ENCODE measurements around the gene HOXC9.

HOXC9 gene

DNA sequence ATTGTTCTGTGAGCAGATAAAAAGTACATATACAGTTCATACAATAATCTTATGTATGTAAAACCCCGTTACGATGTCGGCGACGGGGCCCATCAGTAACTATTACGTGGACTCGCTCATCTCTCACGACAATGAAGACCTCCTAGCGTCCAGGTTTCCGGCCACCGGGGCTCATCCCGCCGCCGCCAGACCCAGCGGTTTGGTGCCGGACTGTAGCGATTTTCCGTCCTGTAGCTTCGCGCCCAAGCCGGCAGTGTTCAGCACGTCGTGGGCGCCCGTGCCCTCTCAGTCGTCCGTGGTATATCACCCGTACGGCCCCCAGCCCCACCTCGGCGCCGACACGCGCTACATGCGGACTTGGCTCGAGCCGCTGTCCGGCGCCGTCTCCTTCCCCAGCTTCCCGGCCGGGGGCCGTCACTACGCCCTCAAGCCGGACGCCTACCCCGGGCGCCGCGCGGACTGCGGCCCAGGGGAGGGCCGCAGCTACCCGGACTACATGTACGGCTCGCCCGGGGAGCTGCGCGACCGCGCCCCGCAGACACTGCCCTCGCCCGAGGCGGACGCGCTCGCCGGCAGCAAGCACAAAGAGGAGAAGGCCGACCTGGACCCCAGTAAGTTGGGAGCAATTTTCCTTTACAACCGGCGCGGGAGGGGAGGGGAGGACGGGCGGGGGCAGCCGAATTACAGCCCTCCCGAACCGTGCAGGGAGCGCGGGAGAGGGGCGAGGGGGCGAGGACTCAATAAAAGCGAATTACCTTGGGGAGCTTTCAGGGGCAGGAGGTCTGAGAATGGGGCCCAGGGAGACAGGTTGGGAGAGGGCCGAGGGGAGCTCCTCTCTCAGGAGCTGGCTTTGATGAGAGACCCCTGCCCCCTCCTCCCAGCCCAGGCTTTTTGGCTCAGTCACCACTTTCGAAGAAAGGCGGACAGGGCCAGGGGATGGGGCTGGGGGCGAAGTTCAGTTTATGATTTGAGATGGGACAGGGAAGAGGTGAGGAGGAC lies at the start of gene HOXC9:
HOXC9 (plus strand) TSS at position 46 of the 999 bp plus-strand sequence; CDS start at position 74, 28 bp downstream.
- DNase-seq = no peak

DNA sequence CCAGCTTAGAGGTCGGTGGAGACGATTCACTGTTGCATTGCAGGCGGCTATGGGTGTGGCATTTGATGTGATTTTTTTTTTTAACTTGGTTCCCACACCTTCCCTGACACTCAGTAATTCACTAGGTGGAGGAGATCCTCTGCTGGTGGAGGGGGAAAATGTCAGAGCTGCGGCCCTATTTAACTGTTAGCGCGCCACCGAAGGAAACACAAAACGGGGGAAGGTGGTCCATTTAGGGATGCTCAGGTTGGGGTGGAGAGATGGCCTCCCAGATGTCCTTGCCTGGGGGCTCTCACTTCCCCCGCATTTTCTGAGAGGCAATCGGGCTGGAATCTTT lies 49.6 kb upstream of the HOXC9 start:
- DNase-seq = no peak

DNA sequence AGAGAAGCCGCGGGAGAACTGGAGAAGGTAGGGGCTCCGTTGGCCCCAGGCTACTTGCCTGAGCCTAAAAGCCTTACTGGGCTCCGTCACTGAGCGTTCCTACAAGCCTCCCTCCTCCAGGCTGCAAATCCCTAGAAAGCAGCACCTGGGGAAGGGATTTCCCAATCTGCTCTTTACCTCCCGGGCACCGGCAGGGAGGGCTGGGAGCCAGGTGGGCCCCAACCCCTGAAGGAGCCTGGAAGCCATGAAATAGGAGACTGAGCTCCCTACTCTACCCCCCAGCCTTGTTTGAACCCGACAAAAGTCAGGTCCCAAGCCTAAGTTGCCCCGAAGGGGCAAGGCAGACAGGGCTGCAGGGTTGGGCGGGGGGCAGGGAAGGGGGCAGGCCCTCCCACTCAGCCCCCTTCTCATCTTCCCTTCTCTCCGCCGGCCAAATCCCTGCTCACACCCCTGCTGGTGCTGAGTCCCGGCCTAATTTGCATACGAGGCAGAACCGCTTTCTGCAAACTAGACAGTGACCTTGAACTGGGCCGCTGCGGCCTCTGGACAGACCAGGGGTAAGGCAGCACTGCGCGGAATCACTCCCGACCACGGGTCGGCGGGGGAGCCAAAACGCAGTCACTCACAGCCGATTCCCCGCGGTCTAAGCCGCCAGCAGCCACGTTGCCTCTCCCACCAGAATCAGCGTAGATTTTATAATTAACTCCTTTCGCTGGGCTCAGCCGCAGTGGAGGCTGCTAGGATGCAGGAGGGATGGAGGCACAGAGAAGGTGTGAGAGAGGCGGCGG lies 49.0 kb upstream of the HOXC9 start:
- no peak for DNase-seq

DNA sequence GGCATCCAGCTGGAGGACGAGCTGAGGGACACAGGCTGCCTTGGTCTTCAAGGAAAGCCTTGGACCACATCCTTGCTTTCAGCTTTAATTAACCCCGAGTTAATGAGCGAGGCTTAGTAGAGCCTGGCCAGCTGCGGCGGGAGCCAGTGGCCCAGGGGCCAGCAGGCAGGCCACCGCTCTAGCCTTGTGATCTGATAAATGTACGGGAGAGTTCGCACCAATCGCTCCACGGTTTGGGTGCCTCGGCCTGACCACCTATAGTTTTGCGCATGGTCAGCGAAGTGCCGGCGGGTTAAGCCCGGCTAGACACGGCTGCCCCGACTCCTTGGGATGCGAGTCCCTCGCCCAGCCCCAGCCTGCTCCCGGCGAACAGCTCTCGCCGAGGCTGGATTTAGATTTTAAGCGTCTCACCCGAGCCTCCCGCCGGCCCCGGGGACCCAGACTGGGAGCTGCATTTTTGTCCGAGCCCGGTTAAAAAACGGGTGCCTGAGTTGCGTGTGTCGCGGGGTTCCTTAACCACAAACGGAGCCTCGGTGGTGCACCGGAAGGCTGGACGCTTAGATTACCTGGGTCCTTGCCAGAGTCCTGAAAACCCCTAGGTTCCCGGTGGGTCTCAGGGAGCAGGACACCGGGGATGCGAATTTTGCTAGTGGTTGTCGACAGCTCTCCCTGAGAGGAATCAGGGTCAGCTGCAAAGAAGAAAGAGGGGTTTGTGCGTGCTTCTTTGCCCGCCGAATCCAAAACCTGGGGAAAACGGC lies 48.2 kb upstream of the HOXC9 start:
- DNase-seq = no peak

DNA sequence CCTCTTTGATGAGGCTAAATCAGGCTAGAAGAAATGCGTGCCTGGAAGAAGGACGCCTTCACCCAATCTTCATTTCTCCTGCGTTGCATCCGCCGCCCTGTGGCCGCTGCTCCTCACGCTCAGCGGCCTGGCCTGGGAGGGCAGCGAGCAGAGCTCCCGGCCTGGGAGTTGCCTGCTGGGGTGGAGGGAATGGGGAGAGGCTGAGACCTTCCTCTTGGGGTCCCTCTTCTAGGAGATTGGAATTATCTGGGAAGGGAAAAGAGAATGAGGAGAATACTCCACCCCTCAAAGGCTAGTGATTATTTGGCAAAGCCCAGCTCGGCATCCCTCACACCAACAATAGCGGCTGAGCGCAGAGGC lies 47.6 kb upstream of the HOXC9 start:
- DNase-seq = no peak

DNA sequence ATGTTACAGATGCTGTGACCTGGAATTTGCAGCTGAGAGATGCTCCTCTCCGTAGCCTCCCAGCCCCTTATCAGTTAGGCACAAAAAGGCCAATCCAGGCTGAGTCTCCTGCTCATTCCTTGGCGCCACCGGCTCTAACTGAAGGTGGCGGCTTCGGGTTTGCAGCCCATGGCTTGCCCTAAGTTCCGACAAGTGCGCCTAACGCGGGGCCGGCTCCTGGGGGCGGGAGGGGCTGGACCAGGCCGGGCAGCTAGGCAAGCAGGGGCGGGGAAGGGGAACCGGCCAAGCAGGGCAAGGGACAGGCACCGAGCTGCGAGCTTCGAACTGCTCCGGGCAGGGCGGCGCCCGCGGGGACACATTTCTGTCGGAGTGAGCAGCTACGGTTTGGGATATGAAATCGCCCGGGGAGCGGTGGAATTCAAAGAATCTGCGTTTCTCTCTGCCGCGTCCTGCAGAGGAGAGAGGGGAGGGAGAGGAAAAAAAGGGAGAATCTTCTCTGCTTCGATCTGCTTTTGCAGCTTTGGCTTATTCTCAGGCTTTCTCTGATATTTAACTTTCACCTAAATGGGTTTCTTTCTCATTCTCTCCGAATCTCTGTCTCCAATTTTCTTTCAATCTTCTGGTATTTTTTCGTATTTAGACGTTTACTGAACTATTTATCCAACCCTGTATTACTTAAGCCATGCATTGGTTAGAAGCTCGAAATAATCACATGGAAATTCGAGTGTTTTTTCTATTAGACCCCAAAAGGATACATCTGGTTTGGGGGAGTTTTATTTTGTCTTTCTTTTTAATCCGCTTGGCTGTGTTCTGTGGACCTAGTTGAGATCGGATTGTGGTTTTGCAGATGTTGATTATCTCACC lies 46.9 kb upstream of the HOXC9 start:
- no peak for DNase-seq

DNA sequence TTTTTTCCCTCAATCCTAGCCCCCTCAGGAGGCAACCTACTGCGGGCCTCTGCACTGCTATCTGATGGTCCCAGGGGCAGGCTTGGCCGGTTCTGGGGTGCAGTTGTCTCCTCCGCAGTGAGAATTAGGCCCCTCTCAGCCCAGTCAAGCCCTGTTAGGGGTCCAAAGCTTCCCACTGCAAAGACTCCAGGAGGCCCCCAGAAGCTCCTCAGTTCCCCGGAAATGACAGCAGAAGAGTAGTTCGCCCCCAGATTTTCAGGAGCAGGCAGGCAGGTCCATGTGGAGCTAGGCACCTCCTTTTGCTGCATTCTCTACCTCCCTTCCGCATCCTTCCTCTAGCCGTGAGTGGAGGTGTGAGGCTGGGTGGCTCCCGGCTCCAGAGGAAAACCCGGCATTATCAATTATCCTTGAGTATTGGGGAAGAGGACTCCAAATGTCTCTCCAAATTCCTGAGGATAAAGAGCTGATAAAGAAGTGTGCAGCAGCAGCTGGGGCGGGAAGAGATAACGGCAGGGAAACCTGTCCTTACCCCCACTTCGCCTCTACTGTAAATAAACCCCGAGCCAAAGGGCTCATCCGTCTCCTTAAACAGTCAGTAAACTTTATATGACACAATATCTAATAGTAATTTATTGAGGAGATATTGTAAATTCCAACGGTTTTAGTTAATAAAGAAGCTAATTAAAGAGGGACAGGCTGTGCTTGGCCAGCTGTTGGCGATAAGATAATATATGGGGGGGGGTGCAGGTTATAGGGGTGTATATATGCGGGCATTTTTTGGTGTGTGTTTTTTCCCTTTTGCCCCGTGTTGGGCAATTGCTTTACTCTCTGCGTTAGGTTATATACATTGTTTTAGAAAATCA lies 45.9 kb upstream of the HOXC9 start:
- no peak for DNase-seq

DNA sequence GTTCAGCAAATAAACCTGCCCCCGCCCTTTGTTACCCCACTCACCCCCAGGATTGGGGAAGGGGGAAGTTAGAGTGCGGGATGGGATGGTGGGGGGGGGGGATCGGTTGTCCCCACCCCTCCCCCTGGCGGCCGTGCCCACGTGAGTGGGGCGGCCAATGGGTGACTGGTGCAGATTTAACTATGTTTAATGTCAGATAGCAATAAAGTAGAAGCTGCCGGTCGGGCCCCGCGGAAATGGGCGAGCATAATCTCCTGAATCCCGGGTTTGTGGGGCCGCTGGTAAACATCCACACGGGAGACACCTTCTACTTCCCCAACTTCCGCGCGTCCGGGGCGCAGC lies 45.3 kb upstream of the HOXC9 start, which contains the start of gene HOXC12:
HOXC12 (plus strand) TSS at position 210 of the 342 bp plus-strand sequence; CDS start at position 237, 27 bp downstream.
- no peak for DNase-seq

DNA sequence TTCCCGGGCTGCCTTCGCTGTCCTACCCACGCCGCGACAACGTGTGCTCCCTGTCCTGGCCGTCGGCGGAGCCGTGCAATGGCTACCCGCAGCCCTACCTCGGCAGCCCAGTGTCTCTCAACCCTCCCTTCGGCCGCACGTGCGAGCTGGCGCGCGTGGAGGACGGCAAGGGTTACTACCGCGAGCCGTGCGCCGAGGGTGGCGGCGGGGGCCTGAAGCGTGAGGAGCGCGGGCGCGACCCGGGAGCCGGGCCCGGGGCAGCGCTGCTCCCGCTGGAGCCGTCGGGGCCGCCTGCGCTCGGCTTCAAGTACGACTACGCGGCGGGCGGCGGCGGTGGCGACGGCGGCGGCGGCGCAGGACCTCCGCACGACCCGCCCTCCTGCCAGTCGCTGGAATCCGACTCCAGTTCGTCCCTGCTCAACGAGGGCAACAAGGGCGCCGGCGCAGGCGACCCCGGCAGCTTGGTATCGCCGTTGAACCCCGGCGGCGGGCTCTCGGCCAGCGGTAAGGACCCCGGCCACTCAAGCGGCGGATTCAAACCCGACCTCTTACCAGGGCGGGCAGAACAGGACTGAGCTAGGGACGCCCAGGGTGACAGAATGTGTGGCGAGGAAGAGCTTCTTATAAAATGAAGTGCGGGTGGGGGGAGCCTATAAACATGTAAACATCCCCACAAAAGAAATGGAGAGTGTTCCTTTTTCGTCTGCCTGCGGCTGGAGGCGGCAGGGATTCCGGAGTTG lies 44.8 kb upstream of the HOXC9 start:
- DNase-seq = no peak

DNA sequence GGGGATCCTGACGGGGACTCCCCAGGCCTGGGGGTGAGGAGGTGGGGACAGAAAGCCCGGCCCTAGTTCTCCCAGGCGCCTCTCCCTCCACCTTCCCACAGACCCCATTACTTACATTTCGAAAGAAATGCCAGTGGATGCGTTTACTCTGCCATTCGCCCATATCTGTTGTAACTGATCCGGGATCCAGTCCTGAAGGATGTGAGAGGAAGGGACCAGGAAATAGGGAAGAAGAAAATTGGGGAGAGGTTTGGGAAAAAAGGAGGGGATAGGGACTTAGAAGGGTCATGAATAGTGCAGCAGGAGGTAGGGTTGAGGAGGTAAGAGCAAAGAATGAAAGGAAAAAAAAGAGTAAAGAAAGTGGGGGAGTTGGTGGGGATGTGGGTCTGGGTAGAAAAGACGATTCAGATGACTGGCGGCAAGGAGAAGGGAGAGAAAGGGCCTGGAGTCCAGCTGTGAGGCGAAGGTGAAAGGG lies 44.1 kb upstream of the HOXC9 start:
- DNase-seq = no peak

DNA sequence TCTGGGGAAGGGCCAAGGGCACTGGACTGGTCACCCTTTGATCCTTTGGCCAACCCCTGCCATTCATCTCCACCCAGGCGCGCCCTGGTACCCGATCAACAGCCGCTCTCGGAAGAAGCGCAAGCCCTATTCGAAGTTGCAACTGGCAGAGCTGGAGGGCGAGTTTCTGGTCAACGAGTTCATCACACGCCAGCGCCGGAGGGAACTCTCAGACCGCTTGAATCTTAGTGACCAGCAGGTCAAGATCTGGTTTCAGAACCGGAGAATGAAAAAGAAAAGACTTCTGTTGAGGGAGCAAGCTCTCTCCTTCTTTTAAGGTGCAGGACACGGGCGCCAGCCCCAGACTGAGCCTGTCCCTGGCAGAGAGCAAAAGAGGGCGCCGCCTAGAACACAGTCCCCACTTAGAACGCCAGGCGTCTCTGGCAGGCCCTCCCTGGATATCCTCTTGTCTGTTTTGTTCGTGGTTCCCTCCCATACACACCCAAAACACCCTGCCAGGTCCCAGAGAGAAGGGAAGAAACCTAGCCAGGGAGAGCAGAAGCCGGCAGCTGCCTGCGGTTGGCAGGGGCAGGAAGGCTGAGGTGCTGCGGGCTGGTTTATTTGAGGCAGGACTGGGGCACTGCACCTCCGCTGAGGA lies 43.6 kb upstream of the HOXC9 start:
- no peak for DNase-seq

DNA sequence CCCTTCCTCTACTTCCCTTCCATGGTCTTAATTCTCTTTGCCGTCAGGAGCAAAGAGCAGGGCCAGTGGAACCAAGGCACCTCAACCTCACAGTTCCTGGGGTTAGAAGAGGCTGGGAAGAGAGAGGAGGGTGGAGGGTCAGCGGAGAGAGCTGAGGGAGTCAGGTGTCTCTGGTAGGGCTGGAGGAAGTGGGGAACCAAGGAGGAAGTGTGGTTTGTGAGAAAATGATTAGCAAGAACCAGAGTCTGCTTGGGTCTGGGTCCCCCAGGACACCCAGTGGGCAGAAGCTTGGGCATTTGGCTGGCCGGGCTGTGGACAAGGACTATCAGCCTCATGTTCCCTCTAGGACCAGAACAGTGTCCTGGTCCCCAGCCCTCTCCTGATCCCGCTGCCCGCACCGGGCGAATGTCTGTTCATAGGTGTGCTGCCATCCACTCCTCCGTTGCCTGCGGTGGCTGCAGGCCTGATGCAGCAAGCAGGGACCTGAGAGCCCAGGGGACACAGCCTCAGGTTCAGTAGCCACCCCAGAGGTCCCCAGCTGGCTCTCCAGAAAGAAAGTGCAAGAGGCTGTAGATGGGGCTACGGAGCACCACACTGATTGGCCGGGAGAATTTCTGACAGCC lies 42.9 kb upstream of the HOXC9 start:
- DNase-seq = no peak

DNA sequence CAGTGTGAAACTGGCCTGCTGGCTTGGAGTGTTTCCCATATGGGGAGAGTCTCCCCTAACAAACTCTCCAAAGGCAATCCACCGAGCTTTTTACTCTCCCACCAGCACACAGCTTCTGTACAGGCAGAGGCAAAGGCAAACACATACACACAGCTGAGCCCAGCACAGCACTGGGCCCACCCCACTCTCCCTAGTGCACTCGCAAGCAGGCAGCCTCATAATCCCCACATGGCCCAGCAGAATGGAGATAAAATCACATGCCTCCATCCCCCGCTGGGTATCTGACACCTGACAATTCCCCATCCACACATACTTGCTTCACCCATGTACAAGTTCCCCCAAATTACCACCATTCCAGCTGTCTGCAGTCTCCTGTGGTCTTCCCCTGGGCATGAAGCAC lies 41.8 kb upstream of the HOXC9 start:
- DNase-seq = no peak

DNA sequence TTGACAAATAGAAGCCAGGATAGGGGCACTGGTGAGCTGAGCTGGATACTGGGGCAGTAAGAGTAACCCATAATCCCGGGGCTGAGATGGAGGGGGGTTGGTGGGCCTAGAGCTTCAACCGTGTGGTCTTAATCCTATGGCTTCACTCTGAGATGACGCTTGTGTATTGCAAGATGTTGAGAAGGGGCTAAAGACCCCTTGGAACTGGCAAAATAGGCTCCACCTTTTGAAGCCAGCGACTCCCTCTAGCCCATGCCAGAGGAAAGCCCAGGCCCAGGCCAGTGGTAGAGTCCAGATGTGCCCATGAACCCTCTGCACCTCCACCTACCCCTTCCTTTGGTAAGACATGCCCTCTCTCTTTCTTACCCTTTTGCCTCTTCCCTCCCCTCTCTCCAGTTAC lies 40.6 kb upstream of the HOXC9 start:
- DNase-seq = no peak

DNA sequence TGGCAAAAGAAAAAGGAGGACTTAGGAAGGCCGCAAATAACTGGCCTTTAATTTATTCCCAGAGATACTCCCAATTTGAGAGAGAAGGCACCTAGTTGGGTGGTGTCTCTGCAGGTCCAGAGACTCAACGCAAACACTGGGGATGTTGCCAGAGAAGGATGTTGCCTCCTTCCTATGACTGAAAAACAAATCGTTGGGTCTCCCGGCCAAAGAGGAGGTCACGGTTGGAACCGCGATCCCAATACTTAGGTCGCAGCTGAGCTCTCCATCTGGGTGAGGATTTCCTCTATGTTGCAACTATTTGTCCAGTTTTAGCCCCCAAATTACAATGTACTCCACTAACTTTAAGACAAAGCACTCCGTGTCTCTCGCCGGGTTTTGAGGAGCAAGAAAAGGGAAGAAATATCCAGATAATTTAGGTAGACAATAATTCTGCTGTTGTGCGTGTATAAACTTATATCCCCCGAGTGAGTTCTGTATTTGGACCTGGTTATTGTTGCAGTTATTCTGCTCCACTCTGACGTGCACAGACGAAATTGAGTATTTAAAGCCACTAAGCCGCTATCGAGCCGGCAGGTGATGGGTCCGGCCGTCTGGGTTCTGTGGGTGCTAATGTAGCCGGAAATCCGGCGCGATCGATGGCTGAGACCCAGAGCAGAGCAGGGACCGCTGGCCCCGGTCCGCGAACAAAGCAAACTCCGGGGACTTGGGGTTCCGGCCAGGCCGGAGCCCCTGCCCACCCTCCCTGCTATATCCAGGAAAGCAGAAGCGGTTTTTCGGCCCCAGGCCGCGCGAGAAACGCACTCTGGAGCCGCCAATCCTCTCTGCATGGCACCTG lies 39.6 kb upstream of the HOXC9 start:
- no peak for DNase-seq

DNA sequence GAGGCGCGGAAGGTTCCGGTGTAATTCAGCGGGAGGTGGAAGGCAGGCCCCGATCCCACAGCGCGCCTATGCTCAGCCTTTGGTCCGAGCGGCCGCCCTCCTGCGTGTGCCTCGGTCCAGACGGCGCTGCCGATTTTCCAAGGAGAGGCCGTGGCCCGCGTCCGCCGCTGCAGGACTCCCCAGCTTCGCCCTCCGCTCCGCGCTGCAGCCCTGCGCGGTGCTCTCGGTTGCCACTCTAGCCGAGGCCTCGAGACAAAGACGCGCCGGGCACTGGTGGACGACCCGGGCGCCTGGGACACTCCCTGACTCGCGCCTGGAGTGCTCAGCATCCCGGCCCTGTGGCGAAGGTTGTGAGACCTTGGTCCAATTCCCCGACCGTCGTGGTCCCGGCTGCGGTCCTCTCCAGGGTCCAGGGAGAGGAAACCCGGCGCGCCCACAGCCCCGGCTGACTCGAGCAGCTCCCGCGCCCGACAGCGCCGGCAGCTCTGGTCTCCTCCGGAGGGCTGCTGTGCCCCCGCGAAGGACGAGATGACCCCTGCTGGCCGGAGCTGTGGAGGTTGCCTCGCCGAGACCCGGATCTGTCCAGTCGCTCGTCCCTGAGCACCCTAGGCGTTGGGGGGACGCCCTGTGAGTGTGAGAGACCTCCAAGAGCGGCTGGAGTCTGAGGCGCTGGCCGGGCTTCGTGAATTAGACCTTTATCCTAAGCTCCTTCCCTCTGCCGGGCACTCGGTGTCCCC lies 38.8 kb upstream of the HOXC9 start:
- no peak for DNase-seq

DNA sequence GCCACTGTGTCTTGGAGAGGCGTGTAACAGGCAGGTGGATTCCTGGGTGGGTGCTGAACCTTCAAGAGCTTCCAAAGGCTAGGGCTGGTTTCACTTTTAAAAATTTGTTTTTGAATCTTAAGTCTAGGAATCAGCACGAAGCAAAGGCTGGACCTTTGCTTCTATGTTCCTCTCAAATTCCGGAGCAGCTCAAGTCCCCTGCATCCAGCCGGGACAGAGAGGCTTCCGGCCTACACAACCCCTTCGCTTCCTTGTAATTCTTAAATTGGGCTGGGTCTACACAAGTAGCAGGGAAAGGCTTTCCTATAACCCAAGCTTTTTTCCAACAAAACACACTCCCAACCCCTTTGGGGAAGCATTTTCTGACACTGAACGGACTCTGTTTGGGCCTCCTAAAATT lies 37.0 kb upstream of the HOXC9 start:
- DNase-seq = no peak
